PC-3 (cell line): ENCODE data around the gene GTF3A. TPM values are rescaled to one million over a fixed set of nuclear protein-coding genes. Genes with fewer than 3 reads are reported as not detected.

Experiments used
- ATAC-seq: fragments of 200-7000 bp; cut with Tn5 transposase; 2 replicates; pipeline ENCODE4 v1.9.1; 2020; ENCODE audit warnings: mild to moderate bottlenecking, moderate library complexity
- BruUV-seq: library from RNA; stranded (reverse); fragments of 400-500 nt; replicated peaks from 2 replicates; lab custom pipeline; 2021; lab: Mats Ljungman, UMichigan
- CTCF ChIA-PET: fragments of 300-600 bp; sonication (Branson Sonifier 250); formaldehyde crosslinking; loops from one replicate; lab custom pipeline; 2022; ENCODE audit warnings: antibody characterized with exemption; lab: Charles Lee
- POLR2A ChIA-PET: fragments of 300-600 bp; sonication (Branson Sonifier 250); formaldehyde crosslinking; loops from one replicate; lab custom pipeline; 2022; ENCODE audit warnings: antibody characterized with exemption; ENCODE audit not compliant: unreplicated experiment; lab: Charles Lee
- DNase-seq: peaks from one replicate; pipeline ENCODE4 v3.0.0-alpha.2; 2015
- H2AFZ ChIP-seq: fragments of 300-600 bp; sonication (generic); 2 replicates; pipeline ENCODE4 v1.6.0; 2016; ENCODE audit warnings: antibody characterized with exemption, low read length
- H3F3A ChIP-seq: fragments of 300-600 bp; sonication (generic); one replicate; pipeline ENCODE4 v1.6.0; 2017; ENCODE audit warnings: antibody characterized with exemption, low read length, control low read depth, mild to moderate bottlenecking; ENCODE audit not compliant: unreplicated experiment
- H3K27ac ChIP-seq: fragments of 300-600 bp; sonication (generic); 2 replicates; pipeline ENCODE4 v1.5.1; 2016; ENCODE audit warnings: mild to moderate bottlenecking, low read length
- H3K27me3 ChIP-seq: fragments of 300-600 bp; sonication (generic); 2 replicates; pipeline ENCODE4 v1.6.1; 2016; ENCODE audit warnings: low read length, mixed read lengths
- H3K36me3 ChIP-seq: fragments of 300-600 bp; sonication (generic); 2 replicates; pipeline ENCODE4 v1.6.1; 2016; ENCODE audit warnings: low read depth, mixed run types, low read length, mixed read lengths
- H3K4me1 ChIP-seq: fragments of 300-600 bp; sonication (generic); 2 replicates; pipeline ENCODE4 v1.5.1; 2016; ENCODE audit warnings: low read length; ENCODE audit not compliant: insufficient read depth
- H3K4me2 ChIP-seq: fragments of 300-600 bp; sonication (generic); 2 replicates; pipeline ENCODE4 v1.6.0; 2016; ENCODE audit warnings: low read length
- H3K4me3 ChIP-seq: fragments of 300-600 bp; sonication (generic); 2 replicates; pipeline ENCODE4 v1.5.1; 2016; ENCODE audit warnings: mild to moderate bottlenecking, low read length, mixed read lengths
- H3K79me2 ChIP-seq: fragments of 300-600 bp; sonication (generic); 2 replicates; pipeline ENCODE4 v1.6.1; 2017; ENCODE audit warnings: low read length, mixed read lengths
- H3K9ac ChIP-seq: fragments of 300-600 bp; sonication (generic); 2 replicates; pipeline ENCODE4 v1.6.0; 2016; ENCODE audit warnings: mild to moderate bottlenecking, low read length
- H3K9me2 ChIP-seq: fragments of 300-600 bp; sonication (generic); replicated peaks from 2 replicates; pipeline ENCODE4 v1.6.1; 2016; ENCODE audit warnings: mixed run types, low read length, mixed read lengths
- H3K9me3 ChIP-seq: fragments of 300-600 bp; sonication (generic); 2 replicates; pipeline ENCODE4 v1.6.1; 2016; ENCODE audit warnings: low read length, mixed read lengths
- H4K20me1 ChIP-seq: fragments of 300-600 bp; sonication (generic); 2 replicates; pipeline ENCODE4 v1.6.1; 2016; ENCODE audit warnings: low read length, mixed read lengths
- CTCF ChIP-seq: fragments of 300-600 bp; sonication (generic); conservative IDR thresholded peaks from 2 replicates; pipeline ENCODE4 v1.5.1; 2017; ENCODE audit warnings: antibody characterized with exemption, low read depth, mild to moderate bottlenecking, low read length
- EZH2 ChIP-seq: fragments of 300-600 bp; sonication (generic); IDR thresholded peaks from one replicate; pipeline ENCODE4 v1.6.1; 2017; ENCODE audit warnings: antibody characterized with exemption, mild to moderate bottlenecking, low read length; ENCODE audit not compliant: unreplicated experiment
- EZH2phosphoT487 ChIP-seq: fragments of 300-600 bp; sonication (generic); IDR thresholded peaks from 2 replicates; pipeline ENCODE4 v1.6.1; 2018; ENCODE audit warnings: mild to moderate bottlenecking, antibody characterized with exemption, low read length, borderline replicate concordance
- intact Hi-C: fragments of 100-400 bp; cut with micrococcal nuclease; formaldehyde crosslinking; loops from 2 replicates; pipeline ENCODE4 v1.9.0; 2023
- total RNA-seq: library from RNA; depleted of rRNA; stranded (reverse); fragments of >200 nt; gene quantifications from 2 replicates; pipeline ENCODE4 v1.2.3, GENCODE V29; 2014

The GTF3A gene
- total RNA-seq, 1 experiment from 2014 or later, result 201 TPM

GRCh38 chr13:27403203-27403678 lies 21.2 kb upstream of the GTF3A start:
- TF ChIP-seq EZH2phosphoT487 (no peak), EZH2 (no peak), CTCF (no peak)
- no peaks in the 10 kb centered on the region for H3K9me3 ChIP-seq
- peak overlapping the region; percentile 11; the same call in 1 of the 2 replicates for H2AFZ ChIP-seq
- ATAC-seq (peak; percentile 62), DNase-seq (peak; percentile 46)
- POLR2A ChIA-PET, result no interaction called here
- H3K27ac ChIP-seq, result peak overlapping the region; percentile 2; the same call in 1 of the 2 replicates
- no peaks in the 10 kb centered on the region for H3K36me3 ChIP-seq
- BruUV-seq, result no TSS peak
- H3K79me2 ChIP-seq, result no peaks in the 10 kb centered on the region
- intact Hi-C loops, result no loop called here
- no peaks in the 10 kb centered on the region for H4K20me1 ChIP-seq
- H3K4me1 ChIP-seq, result peaks cover 23% of the 10 kb centered on the region
- H3F3A ChIP-seq, result no peaks in the 10 kb centered on the region
- no peaks in the 10 kb centered on the region for H3K9me2 ChIP-seq
- no peaks in the 10 kb centered on the region for H3K27me3 ChIP-seq
- H3K4me2 ChIP-seq, result peak overlapping the region; percentile 16; the same call in 1 of the 2 replicates
- H3K9ac ChIP-seq, result no peak overlapping the region
- no peak overlapping the region for H3K4me3 ChIP-seq
- CTCF ChIA-PET, result no interaction called here

GRCh38 chr13:27403727-27404385 lies 20.6 kb upstream of the GTF3A start:
- H3F3A ChIP-seq, result no peaks in the 10 kb centered on the region
- no peaks in the 10 kb centered on the region for H3K9me3 ChIP-seq
- peak overlapping the region; percentile 16; the same call in 1 of the 2 replicates for H3K4me2 ChIP-seq
- H3K9ac ChIP-seq, result no peak overlapping the region
- DNase-seq (no peak), ATAC-seq (no peak)
- TF ChIP-seq EZH2phosphoT487 (no peak), CTCF (no peak)
- CTCF ChIA-PET, result no interaction called here
- no peaks in the 10 kb centered on the region for H3K36me3 ChIP-seq
- H3K4me3 ChIP-seq, result no peak overlapping the region
- no peaks in the 10 kb centered on the region for H3K27me3 ChIP-seq
- H3K79me2 ChIP-seq, result no peaks in the 10 kb centered on the region
- no peak overlapping the region for H3K27ac ChIP-seq
- H3K9me2 ChIP-seq, result no peaks in the 10 kb centered on the region
- H4K20me1 ChIP-seq, result no peaks in the 10 kb centered on the region
- H2AFZ ChIP-seq, result peak overlapping the region; percentile 11; the same call in 1 of the 2 replicates
- POLR2A ChIA-PET, result no interaction called here
- intact Hi-C loops, result no loop called here
- no TSS peak for BruUV-seq
- peaks cover 23% of the 10 kb centered on the region for H3K4me1 ChIP-seq

GRCh38 chr13:27404680-27405079 lies 19.7 kb upstream of the GTF3A start:
- H3K27ac ChIP-seq, result no peak overlapping the region
- H3K4me2 ChIP-seq, result no peak overlapping the region
- no peaks in the 10 kb centered on the region for H3K9me2 ChIP-seq
- no peak overlapping the region for H3K9ac ChIP-seq
- no peaks in the 10 kb centered on the region; the same call in 1 of the 2 replicates for H3K27me3 ChIP-seq
- H3K4me3 ChIP-seq, result no peak overlapping the region
- H3K4me1 ChIP-seq, result peaks cover 23% of the 10 kb centered on the region
- no peaks in the 10 kb centered on the region for H3F3A ChIP-seq
- no peak for ATAC-seq
- H4K20me1 ChIP-seq, result no peaks in the 10 kb centered on the region
- no peak for TF ChIP-seq EZH2phosphoT487
- TF ChIP-seq EZH2, result no peak
- no peak for TF ChIP-seq CTCF
- no peaks in the 10 kb centered on the region for H3K9me3 ChIP-seq
- no peak overlapping the region for H2AFZ ChIP-seq
- H3K79me2 ChIP-seq, result no peaks in the 10 kb centered on the region
- DNase-seq, result no peak
- BruUV-seq, result no TSS peak
- intact Hi-C loops, result no loop called here
- no peaks in the 10 kb centered on the region for H3K36me3 ChIP-seq
- CTCF ChIA-PET, result no interaction called here
- POLR2A ChIA-PET, result no interaction called here
